GM20431 (cell line): ENCODE results near the gene FLOT1.
"Not testable (repeated sequence)": the region's sequence is repeated elsewhere in the genome, so short reads cannot be mapped to it uniquely, and the experiment has no call there.

Source experiments
- in situ Hi-C: fragments of 300-500 bp; cut with MseI, MboI; formaldehyde crosslinking; loops from one replicate; pipeline ENCODE4 v1.15.0; 2020; ENCODE audit warnings: low sequenced_read_pairs; ENCODE audit not compliant: unreplicated experiment

Gene FLOT1

DNA sequence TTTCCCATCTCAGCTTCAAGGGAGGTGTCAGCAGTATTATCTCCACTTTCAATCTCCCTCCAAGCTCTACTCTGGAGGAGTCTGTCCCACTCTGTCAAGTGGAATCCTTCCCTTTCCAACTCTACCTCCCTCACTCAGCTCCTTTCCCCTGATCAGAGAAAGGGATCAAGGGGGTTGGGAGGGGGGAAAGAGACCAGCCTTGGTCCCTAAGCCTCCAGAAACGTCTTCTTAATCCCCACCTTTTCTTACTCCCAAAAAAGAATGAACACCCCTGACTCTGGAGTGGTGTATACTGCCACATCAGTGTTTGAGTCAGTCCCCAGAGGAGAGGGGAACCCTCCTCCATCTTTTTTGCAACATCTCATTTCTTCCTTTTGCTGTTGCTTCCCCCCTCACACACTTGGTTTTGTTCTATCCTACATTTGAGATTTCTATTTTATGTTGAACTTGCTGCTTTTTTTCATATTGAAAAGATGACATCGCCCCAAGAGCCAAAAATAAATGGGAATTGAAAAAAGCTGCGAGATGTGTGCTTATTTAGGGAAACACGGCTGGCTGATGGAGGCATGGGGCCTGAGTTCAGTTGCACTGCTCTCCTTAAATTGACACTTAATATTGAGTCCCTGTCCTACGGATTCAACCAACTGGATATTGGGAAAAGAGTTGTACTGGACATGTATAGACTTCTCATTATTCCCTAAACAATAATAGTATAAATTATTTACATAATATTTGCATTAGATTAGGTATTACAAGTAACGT lies 17.4 kb downstream of the FLOT1 start:
- in situ Hi-C loops, result loop anchor here (5.0 kb wide), 1 partner anchor 48 kb away; no protein-coding TSS in a partner anchor

DNA sequence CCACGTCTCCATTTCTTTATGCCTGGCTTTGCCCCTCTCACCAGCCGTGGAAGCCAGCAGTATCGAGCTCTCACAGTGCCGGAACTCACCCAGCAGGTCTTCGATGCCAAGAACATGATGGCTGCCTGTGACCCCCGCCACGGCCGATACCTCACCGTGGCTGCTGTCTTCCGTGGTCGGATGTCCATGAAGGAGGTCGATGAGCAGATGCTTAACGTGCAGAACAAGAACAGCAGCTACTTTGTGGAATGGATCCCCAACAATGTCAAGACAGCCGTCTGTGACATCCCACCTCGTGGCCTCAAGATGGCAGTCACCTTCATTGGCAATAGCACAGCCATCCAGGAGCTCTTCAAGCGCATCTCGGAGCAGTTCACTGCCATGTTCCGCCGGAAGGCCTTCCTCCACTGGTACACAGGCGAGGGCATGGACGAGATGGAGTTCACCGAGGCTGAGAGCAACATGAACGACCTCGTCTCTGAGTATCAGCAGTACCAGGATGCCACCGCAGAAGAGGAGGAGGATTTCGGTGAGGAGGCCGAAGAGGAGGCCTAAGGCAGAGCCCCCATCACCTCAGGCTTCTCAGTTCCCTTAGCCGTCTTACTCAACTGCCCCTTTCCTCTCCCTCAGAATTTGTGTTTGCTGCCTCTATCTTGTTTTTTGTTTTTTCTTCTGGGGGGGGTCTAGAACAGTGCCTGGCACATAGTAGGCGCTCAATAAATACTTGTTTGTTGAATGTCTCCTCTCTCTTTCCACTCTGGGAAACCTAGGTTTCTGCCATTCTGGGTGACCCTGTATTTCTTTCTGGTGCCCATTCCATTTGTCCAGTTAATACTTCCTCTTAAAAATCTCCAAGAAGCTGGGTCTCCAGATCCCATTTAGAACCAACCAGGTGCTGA lies 18.4 kb downstream of the FLOT1 start:
- in situ Hi-C loops, result not testable (repeated sequence)

DNA sequence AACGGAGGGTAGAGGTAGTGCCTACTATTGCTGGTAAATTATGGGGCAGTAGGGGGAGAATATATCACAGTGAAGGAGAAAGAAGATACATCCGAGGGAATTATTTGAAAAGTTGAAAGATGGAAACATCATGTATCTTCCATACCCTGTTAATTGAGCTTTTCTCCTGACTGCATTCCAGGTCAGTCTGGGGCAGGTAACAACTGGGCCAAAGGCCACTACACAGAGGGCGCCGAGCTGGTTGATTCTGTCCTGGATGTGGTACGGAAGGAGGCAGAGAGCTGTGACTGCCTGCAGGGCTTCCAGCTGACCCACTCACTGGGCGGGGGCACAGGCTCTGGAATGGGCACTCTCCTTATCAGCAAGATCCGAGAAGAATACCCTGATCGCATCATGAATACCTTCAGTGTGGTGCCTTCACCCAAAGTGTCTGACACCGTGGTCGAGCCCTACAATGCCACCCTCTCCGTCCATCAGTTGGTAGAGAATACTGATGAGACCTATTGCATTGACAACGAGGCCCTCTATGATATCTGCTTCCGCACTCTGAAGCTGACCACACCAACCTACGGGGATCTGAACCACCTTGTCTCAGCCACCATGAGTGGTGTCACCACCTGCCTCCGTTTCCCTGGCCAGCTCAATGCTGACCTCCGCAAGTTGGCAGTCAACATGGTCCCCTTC lies 19.2 kb downstream of the FLOT1 start:
- in situ Hi-C loops, result not testable (repeated sequence)

DNA sequence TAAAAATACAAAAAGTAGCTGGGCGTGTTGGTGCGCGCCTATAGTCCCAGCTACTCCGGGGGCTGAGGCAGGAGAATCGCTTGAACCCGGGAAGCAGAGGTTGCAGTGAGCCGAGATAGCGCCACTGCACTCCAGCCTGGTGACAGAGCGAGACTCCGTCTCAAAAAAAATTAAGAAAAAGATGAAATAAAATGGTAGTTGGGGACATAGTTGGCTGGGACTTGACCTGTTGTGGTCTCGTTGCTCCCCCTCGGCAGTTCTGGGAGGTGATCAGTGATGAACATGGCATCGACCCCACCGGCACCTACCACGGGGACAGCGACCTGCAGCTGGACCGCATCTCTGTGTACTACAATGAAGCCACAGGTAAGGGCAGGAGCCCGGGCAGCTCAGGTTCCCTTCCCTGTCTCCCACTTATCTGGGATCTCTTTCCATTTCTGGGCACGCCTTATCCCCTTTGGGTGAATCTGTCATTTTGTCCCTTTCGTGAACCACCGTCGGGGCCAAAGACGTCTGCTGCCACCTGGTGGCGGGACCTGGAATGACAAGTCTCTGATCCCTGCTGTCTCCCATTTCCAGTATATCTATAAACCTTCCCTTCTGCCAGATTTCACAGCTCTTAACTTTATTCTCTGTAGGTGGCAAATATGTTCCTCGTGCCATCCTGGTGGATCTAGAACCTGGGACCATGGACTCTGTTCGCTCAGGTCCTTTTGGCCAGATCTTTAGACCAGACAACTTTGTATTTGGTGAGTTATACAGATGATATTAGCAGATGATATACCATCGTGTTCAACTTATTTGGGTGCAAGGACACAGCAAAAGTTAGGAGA lies 20.0 kb downstream of the FLOT1 start:
- in situ Hi-C loops, result no loop called here

DNA sequence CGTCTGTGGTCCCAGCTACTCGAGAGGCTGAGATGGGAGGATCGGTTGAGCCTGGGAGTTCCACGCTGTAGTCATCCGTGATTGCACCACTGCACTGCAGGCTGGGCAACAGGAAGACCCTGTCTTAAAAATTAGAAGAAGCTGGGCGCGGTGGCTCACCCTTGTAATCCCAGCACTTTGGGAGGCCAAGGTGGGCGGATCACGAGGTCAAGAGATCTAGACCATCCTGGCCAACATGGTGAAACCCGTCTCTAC lies 20.5 kb downstream of the FLOT1 start:
- in situ Hi-C loops, result not testable (repeated sequence)

DNA sequence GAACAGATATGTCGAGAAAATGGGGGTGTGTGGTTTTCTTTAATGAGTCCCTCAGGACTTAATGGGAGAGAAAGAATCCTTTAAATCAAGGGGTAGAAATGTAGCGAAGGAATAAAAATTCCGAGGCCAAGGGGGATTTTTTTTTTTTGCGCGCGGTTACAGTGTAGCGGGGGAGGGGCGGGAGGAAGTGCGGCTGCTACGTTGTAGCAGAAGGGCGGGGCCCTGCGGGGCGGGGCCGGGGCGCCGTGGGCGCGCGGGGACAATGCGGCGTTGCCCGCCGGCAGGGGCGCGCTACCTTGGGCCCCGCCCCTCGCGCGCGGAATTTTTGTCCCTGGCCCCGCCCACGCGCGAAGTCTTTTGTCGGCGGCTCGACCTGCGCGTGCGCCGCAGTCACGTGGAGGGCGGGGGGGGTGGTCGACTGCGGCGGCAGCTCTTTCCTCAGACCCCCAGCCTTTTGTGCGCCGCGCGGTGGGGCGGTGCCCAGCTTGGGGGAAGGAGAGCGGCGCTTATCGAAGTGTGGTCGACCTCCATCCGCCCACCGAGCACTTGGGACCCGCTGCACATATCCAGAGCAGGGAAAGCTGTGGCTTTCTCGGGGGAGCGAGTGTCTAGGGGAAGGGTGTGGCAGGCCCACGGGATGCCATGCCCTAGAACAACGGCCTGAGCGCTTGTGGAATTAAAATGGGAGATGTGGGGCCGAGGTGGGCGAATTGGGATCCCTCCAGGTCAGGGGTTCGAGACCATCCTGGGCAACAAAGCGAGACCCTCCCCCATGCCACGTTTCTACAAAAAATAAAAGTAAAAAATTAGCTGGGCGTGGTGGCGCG lies 21.1 kb downstream of the FLOT1 start:
- in situ Hi-C loops, result no loop called here

DNA sequence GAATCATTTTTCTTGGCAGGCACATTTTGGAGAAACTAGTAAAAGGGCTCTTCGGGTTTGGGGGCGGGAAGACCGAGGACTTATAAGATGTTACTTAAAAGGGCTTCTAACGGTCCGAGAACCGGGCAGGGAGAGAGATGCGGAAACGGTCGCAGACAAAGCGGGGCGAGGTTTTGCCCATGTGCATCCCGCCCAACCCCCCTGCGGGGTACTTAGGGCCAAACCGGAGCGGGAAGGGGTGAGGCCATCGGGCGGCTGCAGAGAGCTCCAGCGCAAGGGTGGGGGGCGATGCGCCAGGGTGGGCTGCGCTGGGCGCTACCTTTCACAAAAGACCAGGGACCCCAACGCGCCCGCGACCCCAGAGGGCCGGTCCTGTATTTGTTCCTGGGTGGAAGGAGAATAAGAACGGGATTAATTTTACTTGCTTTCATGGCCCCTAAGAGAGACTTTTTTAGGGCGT lies 21.7 kb downstream of the FLOT1 start:
- in situ Hi-C loops, result no loop called here

DNA sequence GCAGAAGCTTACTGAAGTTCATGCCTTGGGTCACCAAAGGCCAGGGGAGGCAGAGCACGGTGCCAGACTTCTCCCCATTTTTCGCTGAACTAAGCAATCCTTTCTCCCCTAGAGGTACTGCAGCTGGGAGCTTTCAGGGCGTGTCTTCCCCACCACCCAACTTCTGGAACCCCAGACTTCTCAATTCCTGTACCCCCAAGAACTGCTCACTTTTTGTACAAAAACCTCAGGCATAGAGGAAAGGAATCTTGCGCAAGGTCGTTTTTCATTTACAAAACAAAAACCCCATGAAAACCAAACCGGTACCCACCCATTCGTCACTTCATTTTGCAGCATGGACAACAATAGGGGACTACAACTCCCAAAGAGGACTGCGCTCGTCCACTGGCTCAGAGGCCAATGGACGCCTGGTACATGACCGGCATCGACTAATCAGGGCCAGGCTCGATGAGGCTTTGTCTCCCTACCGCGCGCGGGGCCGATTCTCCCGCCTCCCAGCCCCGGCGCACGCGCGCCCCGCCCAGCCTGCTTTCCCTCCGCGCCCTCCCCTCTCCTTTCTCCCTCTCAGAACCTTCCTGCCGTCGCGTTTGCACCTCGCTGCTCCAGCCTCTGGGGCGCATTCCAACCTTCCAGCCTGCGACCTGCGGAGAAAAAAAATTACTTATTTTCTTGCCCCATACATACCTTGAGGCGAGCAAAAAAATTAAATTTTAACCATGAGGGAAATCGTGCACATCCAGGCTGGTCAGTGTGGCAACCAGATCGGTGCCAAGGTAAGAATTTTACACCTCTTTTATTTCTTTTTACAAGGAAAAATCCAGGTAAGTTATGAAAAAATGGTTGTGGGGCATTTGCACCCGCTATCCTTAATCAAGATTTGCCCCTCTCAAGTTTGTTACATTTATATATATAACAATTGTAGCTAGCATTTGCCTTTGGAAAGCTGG lies 22.4 kb downstream of the FLOT1 start, which contains the start of gene TUBB:
Gene TUBB, plus strand, starts transcription at position 562 of the 947 bp plus-strand sequence. Its CDS starts 155 bp downstream, at position 717.
- in situ Hi-C loops, result no loop called here

DNA sequence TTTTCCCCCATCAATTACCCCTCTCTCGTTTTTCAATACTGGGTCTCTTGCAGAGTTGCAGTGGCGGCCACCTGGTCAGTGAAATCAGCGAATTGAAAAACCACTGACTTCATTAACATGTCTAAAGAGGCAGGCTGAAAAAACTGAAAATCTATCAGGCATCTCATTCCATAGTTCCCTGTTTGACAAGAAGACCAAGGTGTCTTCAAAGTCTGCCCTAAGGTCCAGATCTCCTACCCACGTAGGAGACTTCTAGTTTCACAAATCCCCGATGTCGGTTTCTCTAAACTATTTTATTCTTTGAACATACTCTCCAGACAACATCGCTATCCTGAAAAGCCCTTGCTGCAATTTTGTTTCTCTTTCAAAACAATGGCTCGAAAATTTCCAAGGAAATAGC lies 23.1 kb downstream of the FLOT1 start:
- in situ Hi-C loops, result no loop called here

DNA sequence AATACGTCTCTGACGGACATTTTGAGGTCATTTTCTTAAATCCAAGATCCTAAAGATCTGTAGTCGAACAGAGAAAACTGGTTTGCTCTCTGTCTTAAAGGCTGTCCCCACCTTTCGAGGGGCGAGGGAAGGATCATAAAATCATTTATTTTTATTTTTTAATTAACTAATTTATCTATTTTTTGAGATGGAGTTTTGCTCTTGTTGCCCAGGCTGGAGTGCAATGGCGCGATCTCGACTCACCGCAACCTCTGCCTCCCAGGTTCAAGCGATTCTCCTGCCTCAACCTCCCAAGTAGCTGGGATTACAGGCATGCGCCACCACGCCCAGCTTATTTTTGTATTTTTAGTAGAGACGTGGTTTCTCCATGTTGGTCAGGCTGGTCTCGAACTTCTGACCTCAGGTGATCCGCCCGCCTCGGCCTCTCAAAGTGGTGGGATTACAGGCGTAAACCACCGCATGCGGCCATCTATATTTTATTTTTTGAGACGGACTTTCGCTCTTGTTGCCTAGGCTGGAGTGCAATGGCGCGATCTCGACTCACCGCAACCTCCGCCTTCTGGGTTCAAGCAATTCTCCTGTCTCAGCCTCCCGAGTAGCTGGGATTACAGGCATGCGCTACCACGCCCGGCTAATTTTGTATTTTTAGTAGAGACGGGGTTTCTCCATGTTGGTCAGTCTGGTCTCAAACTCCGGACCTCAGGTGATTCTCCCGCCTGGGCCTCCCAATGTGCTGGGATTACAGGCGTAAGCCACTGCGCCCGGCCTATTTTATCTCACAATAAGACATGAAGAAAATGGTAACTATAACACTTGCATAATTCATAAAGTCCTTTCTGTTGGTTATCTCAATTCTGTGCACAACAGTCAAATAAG lies 24.4 kb downstream of the FLOT1 start:
- in situ Hi-C loops, result not testable (repeated sequence)

DNA sequence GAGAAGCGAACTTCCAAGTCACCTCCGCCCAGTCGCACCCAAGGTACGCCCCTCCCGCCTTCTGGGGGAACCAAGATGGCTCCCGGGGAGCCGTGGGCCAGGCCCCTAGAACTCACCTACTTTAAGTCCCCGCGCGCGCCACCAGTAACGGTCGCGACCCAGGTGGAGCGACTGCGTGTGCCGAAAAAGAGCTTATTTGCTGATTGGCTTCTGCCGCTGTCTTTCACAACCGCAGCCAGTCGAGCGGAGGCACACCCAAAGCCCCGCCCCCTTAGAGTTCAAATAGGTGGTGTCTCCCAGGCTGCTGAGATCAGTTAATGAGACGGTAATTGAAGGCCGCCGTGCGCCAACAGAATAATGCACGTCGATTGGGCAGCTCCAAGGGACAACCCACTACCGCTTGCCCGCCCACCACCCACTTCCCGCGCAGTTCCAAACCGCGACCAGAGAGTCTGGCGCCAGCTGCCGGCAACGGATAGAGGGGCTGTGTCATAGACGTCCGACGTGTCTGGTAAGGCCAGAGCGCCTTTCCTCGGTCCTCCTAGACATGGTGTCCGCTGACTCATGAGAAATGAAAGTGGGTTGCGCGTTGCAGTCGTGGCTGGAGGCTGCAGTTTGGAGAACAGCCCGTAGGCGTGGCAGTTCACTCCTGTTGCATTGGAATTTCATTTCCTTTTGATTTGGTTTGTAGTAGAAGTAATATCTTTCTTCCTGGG lies 25.2 kb downstream of the FLOT1 start, which contains the start of gene MDC1:
Gene MDC1, minus strand, starts transcription at position 153 of the 716 bp plus-strand sequence. CDS start 2,106 bp downstream, outside the sequence.
- in situ Hi-C loops, result no loop called here

DNA sequence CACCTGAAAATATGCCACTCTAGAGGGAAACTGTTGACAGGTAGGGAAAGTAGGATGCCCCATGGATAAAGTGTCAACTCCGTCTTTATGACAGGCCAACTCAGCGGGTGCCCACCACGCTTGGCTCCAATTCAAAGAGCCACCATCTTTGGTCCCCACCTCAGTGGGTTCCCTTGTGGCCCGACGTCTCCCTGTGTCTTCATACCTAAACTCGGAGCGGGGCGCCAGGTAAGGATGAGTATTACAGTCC lies 25.7 kb downstream of the FLOT1 start:
- in situ Hi-C loops, result no loop called here

DNA sequence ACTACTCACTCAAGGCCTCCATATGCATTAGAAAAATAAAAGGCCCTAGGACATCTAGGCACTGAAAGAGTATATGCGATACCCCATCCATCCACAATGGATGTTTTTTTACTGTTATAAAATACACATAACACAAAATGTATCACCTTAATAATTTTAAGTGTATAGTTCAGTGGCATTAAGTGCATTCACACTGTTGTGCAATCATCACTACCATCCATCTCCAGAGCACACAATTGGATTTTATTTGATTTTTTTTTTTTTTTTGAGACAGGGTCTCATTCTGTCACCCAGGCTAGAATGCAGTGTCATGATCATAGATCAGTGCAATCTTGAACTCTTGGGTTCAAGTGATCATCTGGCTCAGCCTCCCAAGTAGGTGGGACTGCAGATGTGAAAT lies 28.2 kb downstream of the FLOT1 start:
- in situ Hi-C loops, result no loop called here

DNA sequence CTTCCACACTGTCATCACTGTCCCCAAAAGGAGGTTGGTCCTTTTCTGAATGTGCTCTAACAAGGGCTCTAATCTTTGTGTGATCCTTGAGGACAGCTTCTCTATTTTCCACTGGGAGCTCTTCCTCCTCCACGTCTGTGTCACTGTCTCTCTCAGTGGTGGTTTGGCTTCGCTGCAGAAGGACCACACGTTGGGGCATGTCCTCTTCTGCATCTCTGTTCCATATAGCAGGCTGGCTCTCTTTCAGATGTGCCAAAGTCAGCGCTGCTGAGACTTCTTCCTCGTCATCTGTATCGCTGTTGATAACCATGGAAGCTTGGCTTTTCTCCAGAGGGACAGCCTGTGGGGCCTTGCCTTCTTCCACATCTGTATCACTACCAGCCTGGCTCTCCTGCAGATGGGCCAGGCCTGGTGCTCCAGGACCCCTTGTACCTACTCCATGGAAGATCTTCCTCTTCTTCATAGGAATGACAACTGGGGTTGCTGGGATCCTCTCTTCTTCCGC lies 30.0 kb downstream of the FLOT1 start:
- in situ Hi-C loops, result no loop called here

DNA sequence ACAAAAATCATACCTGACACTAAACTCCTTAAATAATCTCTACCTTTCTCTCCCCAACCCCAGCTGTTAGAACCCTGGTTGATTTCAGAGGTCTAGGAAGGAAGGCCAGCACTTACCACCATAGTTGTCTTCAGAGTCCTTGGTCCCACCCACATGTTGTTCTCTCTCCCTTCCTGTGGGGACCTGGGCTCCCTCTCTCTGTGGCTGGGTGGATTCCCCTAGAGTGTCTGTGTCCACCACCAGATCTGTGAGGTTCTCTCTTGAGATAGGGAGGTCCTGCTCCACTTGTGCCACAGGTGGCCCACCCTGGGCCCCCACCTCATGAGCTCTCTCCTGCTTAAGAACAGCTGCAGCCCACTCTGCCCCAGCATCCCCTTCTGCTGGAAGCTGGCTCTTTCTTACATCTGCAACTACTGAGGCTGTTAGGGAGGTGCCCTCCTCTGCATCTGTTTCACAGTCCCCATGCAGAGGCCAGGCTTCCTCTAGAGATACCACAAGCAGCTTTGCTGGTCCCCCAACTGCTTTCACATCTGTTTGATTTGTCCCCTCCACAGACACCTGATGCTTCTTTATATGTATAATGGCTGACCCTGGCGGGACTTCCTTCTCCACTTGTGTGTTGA lies 30.6 kb downstream of the FLOT1 start:
- in situ Hi-C loops, result no loop called here
